Hepatocyte (in vitro differentiated cells): ENCODE measurements around the gene NOC2L.

ENCODE experiments used
- EZH2 ChIP-seq: fragments of 200-600 bp; sonication (generic); IDR thresholded peaks from 2 replicates; pipeline ENCODE4 v1.6.1; 2016; ENCODE audit warnings: antibody characterized with exemption, mild to moderate bottlenecking, borderline replicate concordance
- EZH2phosphoT487 ChIP-seq: fragments of 200-600 bp; sonication (generic); IDR thresholded peaks from one replicate; pipeline ENCODE4 v1.6.1; 2018; ENCODE audit warnings: antibody characterized with exemption, mild to moderate bottlenecking, low read depth, moderate library complexity; ENCODE audit not compliant: unreplicated experiment, severe bottlenecking
- TF ChIP-seq, protein P1 (sequence below): fragments of 200-600 bp; sonication (generic); IDR thresholded peaks from 2 replicates; pipeline ENCODE4 v1.5.1; 2016; ENCODE audit warnings: antibody characterized with exemption, mild to moderate bottlenecking; ENCODE audit not compliant: poor library complexity

DNA sequence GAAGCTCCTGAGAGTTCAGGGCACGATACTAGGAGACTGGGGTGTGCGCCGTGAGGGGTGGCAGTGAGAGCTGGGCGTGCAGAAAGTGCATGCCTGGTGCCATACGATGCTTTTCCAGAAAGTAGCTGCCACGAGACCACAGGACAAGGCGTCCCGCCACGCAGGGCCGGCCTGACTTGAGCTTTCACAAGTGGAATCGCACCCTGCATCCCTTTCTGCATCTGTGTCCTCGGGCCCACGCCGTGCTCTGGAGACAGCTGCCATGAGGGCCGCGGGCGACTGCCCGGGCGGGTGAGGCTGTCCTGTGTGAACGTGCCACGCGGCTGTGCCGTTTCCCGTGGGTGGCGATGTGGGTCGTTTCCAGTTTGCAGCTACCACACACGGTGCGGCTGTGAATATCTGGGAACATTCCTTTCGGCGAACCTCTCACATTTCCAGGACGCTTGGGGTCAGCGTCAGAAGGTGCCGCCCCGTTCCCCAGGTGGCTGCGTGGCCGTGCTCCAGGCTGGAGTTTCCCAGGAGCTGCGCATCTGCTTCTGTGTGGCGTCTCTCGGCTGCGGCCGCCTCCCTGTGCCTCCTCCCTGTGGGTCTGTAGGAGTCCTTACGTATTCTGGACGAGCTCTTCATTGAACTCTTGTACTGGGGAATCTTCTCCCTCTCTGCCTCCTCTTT, 23.8 kb upstream of the NOC2L start:
- TF ChIP-seq, protein P1, sequence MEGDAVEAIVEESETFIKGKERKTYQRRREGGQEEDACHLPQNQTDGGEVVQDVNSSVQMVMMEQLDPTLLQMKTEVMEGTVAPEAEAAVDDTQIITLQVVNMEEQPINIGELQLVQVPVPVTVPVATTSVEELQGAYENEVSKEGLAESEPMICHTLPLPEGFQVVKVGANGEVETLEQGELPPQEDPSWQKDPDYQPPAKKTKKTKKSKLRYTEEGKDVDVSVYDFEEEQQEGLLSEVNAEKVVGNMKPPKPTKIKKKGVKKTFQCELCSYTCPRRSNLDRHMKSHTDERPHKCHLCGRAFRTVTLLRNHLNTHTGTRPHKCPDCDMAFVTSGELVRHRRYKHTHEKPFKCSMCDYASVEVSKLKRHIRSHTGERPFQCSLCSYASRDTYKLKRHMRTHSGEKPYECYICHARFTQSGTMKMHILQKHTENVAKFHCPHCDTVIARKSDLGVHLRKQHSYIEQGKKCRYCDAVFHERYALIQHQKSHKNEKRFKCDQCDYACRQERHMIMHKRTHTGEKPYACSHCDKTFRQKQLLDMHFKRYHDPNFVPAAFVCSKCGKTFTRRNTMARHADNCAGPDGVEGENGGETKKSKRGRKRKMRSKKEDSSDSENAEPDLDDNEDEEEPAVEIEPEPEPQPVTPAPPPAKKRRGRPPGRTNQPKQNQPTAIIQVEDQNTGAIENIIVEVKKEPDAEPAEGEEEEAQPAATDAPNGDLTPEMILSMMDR, result no peak
- TF ChIP-seq EZH2 (no peak), EZH2phosphoT487 (no peak)
